HepG2 (cell line): Measurements from ENCODE around the gene NSMCE1. TPM values are rescaled to one million over a fixed set of nuclear protein-coding genes. Genes with fewer than 3 reads are reported as not detected.
A peak's percentile ranks its signal among the peaks of the same experiment; 100 is the strongest.

Experiments
- ATAC-seq: fragments of 200-7000 bp; cut with Tn5 transposase; 3 replicates; pipeline ENCODE4 v1.9.1; 2020; ENCODE audit warnings: mild to moderate bottlenecking, moderate library complexity
- BruUV-seq: library from RNA; stranded (reverse); fragments of 400-500 nt; replicated peaks from 2 replicates; lab custom pipeline; 2021; lab: Mats Ljungman, UMichigan
- CTCF ChIA-PET: fragments of 300-600 bp; formaldehyde crosslinking; extraction: SDS; loops from one replicate; lab custom pipeline; 2021; ENCODE audit warnings: low total read pairs, inconsistent platforms, low intra/inter-chr PET ratio; lab: Yijun Ruan, JAX
- POLR2A ChIA-PET: fragments of 350-600 bp; sonication (Branson Sonifier 250); formaldehyde crosslinking; loops from one replicate; lab custom pipeline; 2020; ENCODE audit warnings: antibody characterized with exemption, inconsistent platforms; lab: Yijun Ruan, JAX
- DNase-seq: peaks from one replicate; pipeline ENCODE4 v3.0.0-alpha.2; 2015; ENCODE audit warnings: low spot score
- FAIRE-seq: peaks from 3 replicates; lab custom pipeline; 2011; peaks lifted over from hg19 to GRCh38; lab: Jason Lieb, UNC
- H2AFZ ChIP-seq: one replicate; pipeline ENCODE4 v1.6.1; 2011; ENCODE audit warnings: low read length, inconsistent platforms
- H3K27ac ChIP-seq: fragments of 300-600 bp; 3 replicates; pipeline ENCODE4 v1.8.0; 2011; ENCODE audit warnings: mixed run types, mild to moderate bottlenecking, mixed read lengths, low read length, inconsistent platforms; ENCODE audit not compliant: insufficient read depth; ENCODE audit errors: extremely low read length
- H3K27me3 ChIP-seq, 2 experiments: fragments of 200-600 bp in 1 of 2; 2 replicates in 1 of 2; 3 replicates in 1 of 2; pipeline versions ENCODE4 v1.6.0 to v1.8.0; 2011; ENCODE audit warnings: low read length in 2 of 2, mild to moderate bottlenecking in 2 of 2, moderate library complexity in 2 of 2, inconsistent platforms in 1 of 2; ENCODE audit not compliant: insufficient read depth in 2 of 2, control insufficient read depth in 1 of 2
- H3K36me3 ChIP-seq, 2 experiments: fragments of 200-600 bp in 1 of 2; replicated peaks in 1 of 2; 2 replicates in 1 of 2; 3 replicates in 1 of 2; pipeline versions ENCODE4 v1.5.1 to v1.8.0; 2011; ENCODE audit warnings: low read length in 2 of 2, inconsistent platforms in 1 of 2; ENCODE audit not compliant: insufficient read depth in 2 of 2, control insufficient read depth in 1 of 2
- H3K4me1 ChIP-seq: 2 replicates; pipeline ENCODE4 v1.5.1; 2012; ENCODE audit warnings: low read length, inconsistent platforms; ENCODE audit not compliant: insufficient read depth
- H3K4me2 ChIP-seq: 2 replicates; pipeline ENCODE4 v1.6.0; 2011; ENCODE audit warnings: low read depth, low read length, inconsistent platforms
- H3K4me3 ChIP-seq, 3 experiments: fragments of 200-600 bp in 1 of 3; sonication (generic), shearing (Covaris generic) in 1 of 3; replicated peaks in 1 of 3; 2 replicates each; pipeline ENCODE4 v1.5.1; 2011 to 2016; ENCODE audit warnings: low read length in 3 of 3, inconsistent platforms in 2 of 3, low read depth in 2 of 3, mild to moderate bottlenecking in 2 of 3, control low read depth in 1 of 3, mixed read lengths in 1 of 3; ENCODE audit not compliant: insufficient read depth in 1 of 3
- H3K79me2 ChIP-seq: one replicate; pipeline ENCODE4 v1.6.1; 2011; ENCODE audit warnings: low read length, inconsistent platforms; ENCODE audit not compliant: insufficient read depth
- H3K9ac ChIP-seq: 2 replicates; pipeline ENCODE4 v1.6.0; 2011; ENCODE audit warnings: mild to moderate bottlenecking, low read depth, low read length, inconsistent platforms; ENCODE audit not compliant: insufficient read depth
- H3K9me3 ChIP-seq: 2 replicates; pipeline ENCODE4 v1.5.1; 2012; ENCODE audit warnings: mild to moderate bottlenecking, low read length
- H4K20me1 ChIP-seq: 2 replicates; pipeline ENCODE4 v1.6.0; 2011; ENCODE audit warnings: inconsistent platforms, mild to moderate bottlenecking, low read length, moderate library complexity; ENCODE audit not compliant: insufficient read depth
- AGO1 ChIP-seq: fragments of 200-400 bp; formaldehyde crosslinking; IDR thresholded peaks from 2 replicates; pipeline ENCODE4 v1.6.1; 2017; ENCODE audit warnings: mild to moderate bottlenecking, low read depth, low read length, moderate library complexity; ENCODE audit not compliant: poor library complexity, severe bottlenecking
- AGO2 ChIP-seq: fragments of 200-400 bp; formaldehyde crosslinking; optimal IDR thresholded peaks from 2 replicates; pipeline ENCODE3; 2017; ENCODE audit warnings: mild to moderate bottlenecking, low read depth, low read length, moderate library complexity
- CEBPG ChIP-seq: IDR thresholded peaks from 2 replicates; pipeline ENCODE4 v1.6.1; 2016
- CERS6 ChIP-seq: sonication (generic); formaldehyde crosslinking; IDR thresholded peaks from 2 replicates; pipeline ENCODE4 v1.5.0; 2020; ENCODE audit warnings: missing genetic modification reagents
- DR1 ChIP-seq: sonication (generic); formaldehyde crosslinking; IDR thresholded peaks from 2 replicates; pipeline ENCODE4 v1.8.0; 2021; ENCODE audit warnings: mild to moderate bottlenecking, missing genetic modification reagents, inconsistent platforms
- FIP1L1 ChIP-seq: fragments of 200-400 bp; formaldehyde crosslinking; IDR thresholded peaks from 2 replicates; pipeline ENCODE4 v1.6.1; 2018; ENCODE audit warnings: low read depth, mild to moderate bottlenecking, low read length, moderate library complexity, borderline replicate concordance; ENCODE audit not compliant: insufficient read depth
- FOXP4 ChIP-seq: sonication (generic); formaldehyde crosslinking; IDR thresholded peaks from 2 replicates; pipeline ENCODE4 v1.4.0; 2020; ENCODE audit warnings: missing genetic modification reagents
- SIN3A ChIP-seq: IDR thresholded peaks from 2 replicates; pipeline ENCODE4 v1.6.1; 2011; ENCODE audit warnings: low read depth, mild to moderate bottlenecking, control low read depth, low read length, borderline replicate concordance
- SOX6 ChIP-seq, 2 experiments: fragments of 450-650 bp in 1 of 2; sonication (generic) in 1 of 2; formaldehyde crosslinking in 1 of 2; IDR thresholded peaks; 2 replicates each; pipeline versions ENCODE4 v1.4.0 to v1.6.1; 2017 to 2020; ENCODE audit warnings: antibody characterized with exemption in 1 of 2, mild to moderate bottlenecking in 1 of 2, missing genetic modification reagents in 1 of 2
- TBP ChIP-seq: sonication (generic); formaldehyde crosslinking; IDR thresholded peaks from 2 replicates; pipeline ENCODE4 v1.5.0; 2020; ENCODE audit warnings: missing genetic modification reagents
- ZNF274 ChIP-seq: sonication (generic); formaldehyde crosslinking; IDR thresholded peaks from 2 replicates; pipeline ENCODE4 v1.5.1; 2020; ENCODE audit warnings: mild to moderate bottlenecking, missing genetic modification reagents
- ZNF687 ChIP-seq: sonication (generic); formaldehyde crosslinking; IDR thresholded peaks from 2 replicates; pipeline ENCODE4 v1.5.1; 2020; ENCODE audit warnings: mild to moderate bottlenecking, missing genetic modification reagents, moderate library complexity
- ZNF720 ChIP-seq: sonication (generic); formaldehyde crosslinking; IDR thresholded peaks from 2 replicates; pipeline ENCODE4 v1.4.0; 2020; ENCODE audit warnings: missing genetic modification reagents
- ZNF747 ChIP-seq: sonication (generic); formaldehyde crosslinking; IDR thresholded peaks from 2 replicates; pipeline ENCODE4 v1.8.1; 2023; ENCODE audit warnings: missing genetic modification reagents, mild to moderate bottlenecking, borderline replicate concordance
- WGBS: methylation state at CpG from one replicate; pipeline ENCODE4 v1.1.6; 2017; ENCODE audit warnings: low lambda C conversion rate; 5-methylcytosine and 5-hydroxymethylcytosine counted together
- in situ Hi-C: cut with HindIII; loops from 2 replicates; pipeline ENCODE4 v1.10.0; 2017; ENCODE audit warnings: low pct_unique_long_range_greater_than_20kb; ENCODE audit not compliant: extremely low pct_ligation_motif_present
- intact Hi-C: fragments of 100-400 bp; cut with micrococcal nuclease; formaldehyde crosslinking; loops from one replicate; pipeline ENCODE4 v1.10.0; 2022; ENCODE audit not compliant: unreplicated experiment
- polyA plus RNA-seq, 8 experiments: library from polyadenylated mRNA; depleted of rRNA in 3 of 8; stranded (reverse) in 7 of 8; unstranded in 1 of 8; fragments of >200 nt; fragmentation: Illumina TruSeq in 4 of 8; extraction: Trizol in 4 of 8; gene quantifications; 2 replicates each; pipeline versions ENCODE4 v1.2.1 to v1.2.3, GENCODE V29; 2011 to 2016; ENCODE audit warnings: low read depth in 4 of 8, missing spikeins in 1 of 8, mixed read lengths in 1 of 8; ENCODE audit not compliant: insufficient read depth in 1 of 8
- total RNA-seq, 5 experiments: library from RNA; depleted of rRNA; stranded (reverse); fragments of >200 nt; fragmentation: Illumina TruSeq; extraction: Trizol; gene quantifications; 2 replicates each; pipeline ENCODE4 v1.2.3, GENCODE V29; 2016; ENCODE audit warnings: low read depth in 1 of 5

Gene NSMCE1
- total and polyA plus RNA-seq, 2 of the 13 experiments (the other 11 are each of a cell fraction or from before 2014, with no cell fraction given), result 42.7 to 52.9 TPM

GRCh38 chr16:27226976-27227705 lies 41.4 kb downstream of the NSMCE1 start:
- BruUV-seq, result no TSS peak
- H3K27ac ChIP-seq, result no peak overlapping the region

More at GRCh38 chr16:27226976-27227705, 41.4 kb downstream of the NSMCE1 start:
- Histone ChIP-seq H3K9ac (no peak overlapping the region), H3K79me2 (no peaks in the 10 kb centered on the region), H4K20me1 (no peaks in the 10 kb centered on the region), H3K27me3 (no peaks in the 10 kb centered on the region), H3K4me3 (no peak overlapping the region), H2AFZ (no peak overlapping the region), H3K4me1 (no peaks in the 10 kb centered on the region), H3K36me3 (peaks cover 12 to 23% of the 10 kb centered on the region in 2 experiments; a peak in 4 of 5 replicates), H3K9me3 (no peaks in the 10 kb centered on the region), H3K4me2 (no peak overlapping the region)
- in situ Hi-C loops, result no loop called here
- TF ChIP-seq DR1 (CRISPR knock-in tag) (no peak), SIN3A (no peak), ZNF720 (CRISPR knock-in tag) (no peak), SOX6 (IDR thresholded peaks at IDR 0.05) (no peak), SOX6 (CRISPR knock-in tag; IDR thresholded peaks at IDR 0.05) (no peak), ZNF747 (no peak), CERS6 (CRISPR knock-in tag) (no peak), AGO2 (peak; percentile 34), ZNF687 (CRISPR knock-in tag) (0 out of 2 replicates have a peak, but pooled peaks have one; percentile 4), AGO1 (peak; percentile 3), FOXP4 (CRISPR knock-in tag) (no peak), TBP (CRISPR knock-in tag) (no peak), CEBPG (CRISPR knock-in tag) (no peak), FIP1L1 (no peak), ZNF274 (no peak)
- 95% methylated on average over 16 of the region's 16 CpGs for WGBS
- no peak for ATAC-seq
- no peak for FAIRE-seq
- intact Hi-C loops, result no loop called here
- no peak for DNase-seq
- CTCF ChIA-PET, result no interaction called here
- POLR2A ChIA-PET, result no interaction called here
